ENCODE data around the gene HK2.

- TF ChIP-seq POLR2AphosphoS5 (IDR thresholded peaks at IDR 0.05; ENCODE audit: insufficient read depth, low read depth, low read length) (no peak), CTCF (IDR thresholded peaks at IDR 0.05; ENCODE audit: extremely low read depth in 1 of 2, insufficient read depth in 1 of 2, low read depth in 1 of 2, low read length in 2 of 2) (no peak), POLR2A (IDR thresholded peaks at IDR 0.05; ENCODE audit: low read depth, low read length) (no peak), EZH2 (IDR thresholded peaks at IDR 0.05; ENCODE audit: borderline replicate concordance, low read depth, low read length, severe bottlenecking) (no peak), MYC (IDR thresholded peaks at IDR 0.05; ENCODE audit: low read depth, low read length) (no peak), FOS (IDR thresholded peaks at IDR 0.05; ENCODE audit: borderline replicate concordance, insufficient read depth, low read length) (no peak), MAX (IDR thresholded peaks at IDR 0.05; ENCODE audit: insufficient read depth, insufficient read length) (no peak), JUN (IDR thresholded peaks at IDR 0.05; ENCODE audit: borderline replicate concordance, insufficient read depth, insufficient read length, low read depth) (no peak), GATA2 (IDR thresholded peaks at IDR 0.05; ENCODE audit: insufficient read depth, insufficient read length, low read depth, low read length) (no peak)
These were observed 26.6 kb downstream of the HK2 start for GRCh38 chr2:74860521-74860920.
